Activated CD4-positive, alpha-beta T cell treated with anti-CD3 and anti-CD28 coated beads, Interleukin-2, amount 10 ng/mL, durations not matched to agents 24 days and 14 days (primary cell): ENCODE data around the gene LDLRAD4. TPM values are rescaled to one million over a fixed set of nuclear protein-coding genes. Genes with fewer than 3 reads are reported as not detected.

Source experiments
- DNase-seq: peaks from one replicate; pipeline ENCODE4 v3.0.0; 2022
- H3K27ac Mint-ChIP-seq: one replicate; pipeline ENCODE4 v1.8.0; 2022; ENCODE audit warnings: mild to moderate bottlenecking, mixed read lengths
- H3K27me3 Mint-ChIP-seq: one replicate; pipeline ENCODE4 v1.8.0; 2022; ENCODE audit warnings: mixed read lengths
- H3K36me3 Mint-ChIP-seq: one replicate; pipeline ENCODE4 v1.8.0; 2022; ENCODE audit warnings: low read depth, mild to moderate bottlenecking, mixed read lengths
- H3K4me1 Mint-ChIP-seq: one replicate; pipeline ENCODE4 v1.8.0; 2021; ENCODE audit warnings: mixed read lengths
- H3K4me3 Mint-ChIP-seq: one replicate; pipeline ENCODE4 v1.8.0; 2022; ENCODE audit warnings: mild to moderate bottlenecking, moderate library complexity, mixed read lengths
- H3K9me3 Mint-ChIP-seq: one replicate; pipeline ENCODE4 v1.8.0; 2021; ENCODE audit warnings: mixed read lengths
- intact Hi-C: fragments of 100-400 bp; cut with micrococcal nuclease; formaldehyde crosslinking; loops from one replicate; pipeline ENCODE4 v1.15.1; 2023
- total RNA-seq: library from RNA; stranded (reverse); gene quantifications from 2 replicates; pipeline ENCODE4 v1.2.3, GENCODE V29; 2022

The LDLRAD4 gene
- total RNA-seq, 1 donor from 2014 or later = 36.5 TPM

- DNase-seq = no peak
- Mint-ChIP-seq H3K36me3 (peaks cover 14% of the 10 kb centered on the region), H3K4me1 (peaks cover 59% of the 10 kb centered on the region), H3K27me3 (no peaks in the 10 kb centered on the region), H3K4me3 (no peak overlapping the region), H3K9me3 (peaks cover 7% of the 10 kb centered on the region), H3K27ac (no peak overlapping the region)
- intact Hi-C loops = loop anchor here (1.0 to 5.0 kb wide), 5 partner anchors 8 to 318 kb away; no protein-coding TSS in a partner anchor
Observed at GRCh38 chr18:13585379-13586153, 367.0 kb downstream of the LDLRAD4 start.

DNA sequence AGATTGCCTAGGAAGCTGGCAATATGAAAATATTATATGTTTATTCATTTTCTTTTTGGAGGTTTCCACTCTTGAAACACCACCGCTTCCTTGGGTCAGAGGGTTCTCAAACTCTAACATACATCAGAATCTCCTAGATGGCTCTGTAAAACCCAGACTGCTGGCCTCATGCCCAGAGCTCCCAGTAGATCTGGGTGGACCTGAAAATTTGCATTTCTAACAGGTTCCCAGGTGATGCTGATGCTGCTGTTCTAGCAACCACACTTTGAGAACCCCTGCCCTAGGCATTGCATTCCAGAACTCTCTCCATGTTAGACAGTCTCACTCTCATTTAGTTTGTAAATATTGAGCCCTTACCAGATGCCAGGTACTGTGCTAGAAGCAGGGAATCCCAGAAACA is 368.4 kb downstream of the LDLRAD4 start:
- Mint-ChIP-seq H3K27me3 (no peaks in the 10 kb centered on the region), H3K9me3 (peaks cover 7% of the 10 kb centered on the region), H3K27ac (peak overlapping the region; percentile 73), H3K4me3 (peak overlapping the region; percentile 68), H3K36me3 (peaks cover 15% of the 10 kb centered on the region), H3K4me1 (peaks cover 62% of the 10 kb centered on the region)
- intact Hi-C loops = loop anchor here (2.0 to 5.0 kb wide), 2 partner anchors 16 to 320 kb away; no protein-coding TSS in a partner anchor
- DNase-seq = no peak

DNA sequence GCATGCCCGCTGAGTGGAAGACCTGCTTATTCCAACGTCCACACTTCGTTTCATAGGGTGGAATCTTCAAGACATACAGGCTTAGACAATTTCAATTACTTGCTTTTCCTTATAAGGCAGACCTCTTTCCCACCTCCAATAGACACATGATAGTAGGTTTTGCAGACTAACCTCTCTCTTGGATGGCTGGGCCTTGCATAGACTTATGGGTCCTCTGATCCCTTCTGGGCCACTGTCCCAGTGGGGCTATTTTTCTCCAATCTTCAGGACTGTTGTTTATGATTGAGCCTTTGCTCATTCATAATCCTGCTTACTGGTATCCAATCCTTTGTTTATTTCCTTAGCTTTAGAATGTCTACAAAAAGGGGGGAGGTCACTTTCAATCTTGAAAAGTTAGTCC is 368.9 kb downstream of the LDLRAD4 start:
- DNase-seq = peak; percentile 53
- Mint-ChIP-seq H3K27me3 (no peaks in the 10 kb centered on the region), H3K27ac (peak overlapping the region; percentile 87), H3K4me1 (peaks cover 65% of the 10 kb centered on the region), H3K36me3 (peaks cover 17% of the 10 kb centered on the region), H3K4me3 (peak overlapping the region; percentile 68), H3K9me3 (peaks cover 7% of the 10 kb centered on the region)
- intact Hi-C loops = loop anchor here (2.0 to 5.0 kb wide), 2 partner anchors 17 to 320 kb away; no protein-coding TSS in a partner anchor

DNA sequence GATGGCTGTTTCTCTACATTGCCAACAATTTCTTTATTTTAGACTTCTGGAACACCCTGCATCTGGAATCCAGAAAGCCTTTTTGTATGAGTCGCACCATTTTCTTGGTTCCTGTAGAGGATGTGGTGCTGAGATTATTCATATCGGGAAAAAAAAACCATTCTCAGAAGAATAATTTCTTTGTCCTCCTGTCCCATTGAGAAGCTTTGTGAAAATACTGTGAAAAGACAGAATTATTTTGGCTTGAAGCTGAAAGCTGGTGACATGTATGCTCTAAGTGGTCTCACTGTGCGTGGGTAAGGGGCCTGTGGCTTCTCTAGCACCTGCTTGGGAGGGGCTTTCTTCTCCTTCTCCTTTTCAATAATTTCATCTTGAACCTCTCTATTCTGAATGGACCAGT is 369.4 kb downstream of the LDLRAD4 start:
- intact Hi-C loops = loop anchor here (2.0 to 5.0 kb wide), 2 partner anchors 17 to 321 kb away; no protein-coding TSS in a partner anchor
- peak; percentile 54 for DNase-seq
- Mint-ChIP-seq H3K4me1 (peaks cover 65% of the 10 kb centered on the region), H3K4me3 (peak overlapping the region; percentile 68), H3K9me3 (peaks cover 7% of the 10 kb centered on the region), H3K36me3 (peaks cover 17% of the 10 kb centered on the region), H3K27me3 (no peaks in the 10 kb centered on the region), H3K27ac (peak overlapping the region; percentile 87)

GRCh38 chr18:13589316-13589715 is 370.8 kb downstream of the LDLRAD4 start:
- DNase-seq = peak; percentile 43
- Mint-ChIP-seq H3K27me3 (no peaks in the 10 kb centered on the region), H3K4me3 (no peak overlapping the region), H3K4me1 (peaks cover 68% of the 10 kb centered on the region), H3K27ac (no peak overlapping the region), H3K36me3 (peaks cover 26% of the 10 kb centered on the region), H3K9me3 (peaks cover 7% of the 10 kb centered on the region)
- intact Hi-C loops = loop anchor here (5.0 kb wide), 1 partner anchor 322 kb away; no protein-coding TSS in a partner anchor

DNA sequence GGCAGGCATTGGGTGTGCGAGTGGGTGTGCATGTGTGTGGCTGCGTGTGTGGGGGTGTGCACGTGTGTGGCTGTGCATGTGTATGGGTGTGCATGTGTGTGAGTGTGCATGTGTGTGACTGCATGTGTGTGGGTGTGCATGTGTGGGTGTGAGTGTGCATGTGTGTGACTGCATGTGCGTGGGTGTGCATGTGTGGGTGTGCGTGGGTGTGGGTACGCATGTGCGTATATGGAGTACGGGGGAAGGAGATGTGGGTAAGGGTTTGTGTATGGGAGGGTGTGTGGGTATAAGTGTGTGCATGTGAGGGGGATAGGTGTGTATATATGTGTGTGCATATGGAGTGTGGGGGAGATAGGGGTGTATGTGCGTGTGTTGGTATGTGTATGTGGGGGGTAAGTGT is 371.4 kb downstream of the LDLRAD4 start:
- peaks cover 65% of the 10 kb centered on the region for H3K4me1 Mint-ChIP-seq
- DNase-seq = no peak
- H3K9me3 Mint-ChIP-seq = peaks cover 7% of the 10 kb centered on the region
- H3K27me3 Mint-ChIP-seq = no peaks in the 10 kb centered on the region
- no peak overlapping the region for H3K27ac Mint-ChIP-seq
- peaks cover 26% of the 10 kb centered on the region for H3K36me3 Mint-ChIP-seq
- no peak overlapping the region for H3K4me3 Mint-ChIP-seq
- intact Hi-C loops = loop anchor here (5.0 kb wide), 1 partner anchor 323 kb away; no protein-coding TSS in a partner anchor

GRCh38 chr18:13592246-13592645 is 373.7 kb downstream of the LDLRAD4 start:
- no peak for DNase-seq
- Mint-ChIP-seq H3K4me1 (peaks cover 46% of the 10 kb centered on the region), H3K27me3 (no peaks in the 10 kb centered on the region), H3K36me3 (peaks cover 44% of the 10 kb centered on the region), H3K4me3 (no peak overlapping the region), H3K9me3 (peaks cover 21% of the 10 kb centered on the region), H3K27ac (no peak overlapping the region)
- intact Hi-C loops = no loop called here

DNA sequence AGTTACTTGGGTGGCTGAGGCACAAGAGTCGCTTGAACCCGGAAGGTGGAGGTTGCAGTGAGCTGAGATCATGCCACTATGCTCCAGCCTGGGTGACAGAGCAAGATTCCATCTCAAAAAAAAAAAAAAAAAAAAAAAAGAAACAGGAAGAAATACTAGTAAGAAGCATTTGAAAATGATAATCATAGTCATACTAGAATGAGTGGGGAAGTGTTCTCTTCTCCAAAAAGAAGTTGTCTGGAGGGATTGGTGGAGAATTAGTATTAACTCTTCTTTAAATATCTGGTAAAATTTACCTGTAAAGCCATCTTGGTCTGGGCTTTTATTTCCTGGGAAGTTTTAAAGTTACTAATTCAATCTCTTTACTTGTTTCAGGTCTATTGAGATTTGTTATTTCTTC is 376.0 kb downstream of the LDLRAD4 start:
- no peak overlapping the region for H3K4me3 Mint-ChIP-seq
- DNase-seq = no peak
- intact Hi-C loops = no loop called here
- peaks cover 31% of the 10 kb centered on the region for H3K4me1 Mint-ChIP-seq
- no peak overlapping the region for H3K27ac Mint-ChIP-seq
- H3K36me3 Mint-ChIP-seq = peaks cover 57% of the 10 kb centered on the region
- no peaks in the 10 kb centered on the region for H3K27me3 Mint-ChIP-seq
- H3K9me3 Mint-ChIP-seq = peaks cover 34% of the 10 kb centered on the region

DNA sequence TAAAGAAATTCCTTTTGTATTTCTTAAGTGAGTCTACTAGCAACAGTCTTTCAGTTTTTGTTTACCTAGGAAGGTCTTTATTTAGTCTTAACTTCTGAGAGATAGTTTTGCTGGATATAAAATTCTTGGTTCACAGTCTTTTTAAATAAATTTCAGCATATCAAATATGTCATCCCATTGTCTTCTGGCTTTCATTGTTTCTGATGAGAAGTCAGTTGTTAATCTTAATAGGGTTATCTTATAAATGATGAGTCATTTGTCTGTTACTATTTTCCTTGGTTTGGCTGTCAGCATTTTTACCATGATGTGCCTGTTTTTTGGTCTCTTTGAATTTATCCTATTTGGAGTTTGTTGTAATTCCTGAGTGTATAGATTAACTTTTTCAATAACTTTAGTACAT is 378.5 kb downstream of the LDLRAD4 start:
- no peak overlapping the region for H3K27ac Mint-ChIP-seq
- H3K36me3 Mint-ChIP-seq = peaks cover 48% of the 10 kb centered on the region
- DNase-seq = no peak
- no peak overlapping the region for H3K4me3 Mint-ChIP-seq
- peaks cover 14% of the 10 kb centered on the region for H3K4me1 Mint-ChIP-seq
- no peaks in the 10 kb centered on the region for H3K27me3 Mint-ChIP-seq
- intact Hi-C loops = no loop called here
- peaks cover 29% of the 10 kb centered on the region for H3K9me3 Mint-ChIP-seq

GRCh38 chr18:13598591-13598990 is 380.0 kb downstream of the LDLRAD4 start:
- Mint-ChIP-seq H3K4me1 (peaks cover 9% of the 10 kb centered on the region), H3K4me3 (no peak overlapping the region), H3K27ac (no peak overlapping the region), H3K27me3 (no peaks in the 10 kb centered on the region), H3K36me3 (peaks cover 42% of the 10 kb centered on the region), H3K9me3 (peaks cover 29% of the 10 kb centered on the region)
- DNase-seq = no peak
- intact Hi-C loops = no loop called here

GRCh38 chr18:13599031-13599430 is 380.5 kb downstream of the LDLRAD4 start:
- H3K36me3 Mint-ChIP-seq = peaks cover 39% of the 10 kb centered on the region
- no peak overlapping the region for H3K4me3 Mint-ChIP-seq
- H3K9me3 Mint-ChIP-seq = peaks cover 29% of the 10 kb centered on the region
- no peak overlapping the region for H3K27ac Mint-ChIP-seq
- DNase-seq = no peak
- peaks cover 4% of the 10 kb centered on the region for H3K4me1 Mint-ChIP-seq
- intact Hi-C loops = no loop called here
- no peaks in the 10 kb centered on the region for H3K27me3 Mint-ChIP-seq

DNA sequence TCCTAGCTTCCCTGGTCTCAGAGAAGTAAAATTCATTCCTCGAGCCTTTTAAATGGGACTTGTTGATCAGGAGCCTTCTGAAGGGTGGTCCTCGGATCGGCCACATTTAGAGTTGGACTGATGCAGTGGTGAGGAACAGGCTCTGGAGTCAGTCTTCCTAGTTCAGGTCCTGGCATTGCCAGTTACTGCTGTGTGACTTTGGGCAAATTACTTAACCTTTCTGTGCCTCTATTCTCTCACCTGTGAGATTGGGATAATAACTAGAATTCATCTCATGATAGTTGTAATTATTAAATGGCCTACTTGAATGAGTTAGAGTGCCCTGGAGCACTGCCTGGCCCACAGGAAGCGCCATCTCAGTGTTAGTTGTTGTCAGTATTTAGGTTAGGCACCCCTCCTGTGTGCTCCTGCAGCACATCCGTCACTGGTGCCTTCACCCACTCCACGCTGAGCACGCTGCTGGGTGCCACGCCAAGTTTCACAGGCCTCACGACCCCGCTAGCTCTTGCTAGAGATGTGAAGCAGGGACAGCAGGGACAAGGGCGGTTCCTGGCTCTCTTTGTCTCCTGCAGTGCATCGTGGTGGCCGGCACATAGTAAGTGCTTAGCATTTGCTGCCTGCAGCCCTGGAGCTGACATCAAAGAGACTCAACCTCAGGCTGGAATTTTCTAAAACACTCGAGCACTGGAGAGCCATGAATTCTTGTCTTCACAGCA is 384.9 kb downstream of the LDLRAD4 start:
- Mint-ChIP-seq H3K27ac (no peak overlapping the region), H3K9me3 (peaks cover 5% of the 10 kb centered on the region), H3K36me3 (peaks cover 6% of the 10 kb centered on the region), H3K4me3 (no peak overlapping the region), H3K4me1 (peaks cover 8% of the 10 kb centered on the region), H3K27me3 (no peaks in the 10 kb centered on the region)
- no peak for DNase-seq
- intact Hi-C loops = no loop called here

DNA sequence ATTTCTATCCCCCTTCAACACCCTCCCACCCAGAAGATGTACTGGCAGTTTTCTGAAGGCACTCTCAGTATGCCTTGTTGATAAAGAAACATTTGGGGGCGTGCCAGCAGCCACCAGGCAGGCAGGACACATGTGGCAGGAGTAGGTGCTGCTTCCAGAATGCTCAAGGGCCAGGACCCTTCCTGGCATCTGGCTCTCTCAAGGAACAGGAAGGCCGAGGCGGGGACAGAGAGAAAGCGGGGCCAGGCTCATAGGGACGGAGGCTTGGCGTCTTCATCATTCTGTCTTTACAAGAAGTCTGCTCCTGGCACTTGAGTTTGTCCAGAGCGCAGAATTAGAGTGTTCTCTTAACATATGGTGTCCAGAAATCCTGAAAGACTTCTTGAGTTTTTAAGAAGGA is 386.2 kb downstream of the LDLRAD4 start:
- intact Hi-C loops = no loop called here
- Mint-ChIP-seq H3K4me1 (peaks cover 18% of the 10 kb centered on the region), H3K27ac (no peak overlapping the region), H3K4me3 (no peak overlapping the region), H3K9me3 (no peaks in the 10 kb centered on the region), H3K27me3 (no peaks in the 10 kb centered on the region), H3K36me3 (no peaks in the 10 kb centered on the region)
- no peak for DNase-seq

DNA sequence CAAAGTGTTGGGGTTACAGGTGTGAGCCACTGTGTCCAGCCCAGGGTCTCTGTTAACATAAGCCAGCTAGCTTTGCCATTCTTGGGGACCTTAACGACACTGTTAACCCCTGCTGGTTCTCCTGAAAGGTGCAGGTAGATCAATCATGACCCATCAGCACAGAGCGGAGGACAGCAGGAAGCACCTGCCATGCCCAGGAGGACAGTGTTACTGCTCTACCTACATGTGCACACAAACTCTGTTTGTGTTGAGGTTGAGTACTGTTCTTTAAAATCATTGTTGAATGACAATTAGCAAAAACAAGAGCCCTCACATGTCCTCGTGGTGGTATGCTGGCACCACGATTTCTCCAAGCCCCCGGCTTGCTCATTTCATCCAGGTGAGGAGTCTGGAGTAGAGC is 386.9 kb downstream of the LDLRAD4 start:
- H3K4me1 Mint-ChIP-seq = peaks cover 18% of the 10 kb centered on the region
- H3K9me3 Mint-ChIP-seq = no peaks in the 10 kb centered on the region
- no peak overlapping the region for H3K27ac Mint-ChIP-seq
- H3K4me3 Mint-ChIP-seq = no peak overlapping the region
- H3K27me3 Mint-ChIP-seq = no peaks in the 10 kb centered on the region
- DNase-seq = no peak
- intact Hi-C loops = no loop called here
- H3K36me3 Mint-ChIP-seq = no peaks in the 10 kb centered on the region
